GM21576 (cell line): ENCODE results near the gene CPVL.
"Not testable (repeated sequence)": the region's sequence is repeated elsewhere in the genome, so short reads cannot be mapped to it uniquely, and the experiment has no call there.

Experiments used
- ATAC-seq: cut with Tn5 transposase; IDR thresholded peaks from one replicate; pipeline ENCODE4 v1.9.1; 2021; ENCODE audit warnings: mild to moderate bottlenecking, moderate library complexity; ENCODE audit not compliant: unreplicated experiment

CPVL gene

GRCh38 chr7:29120955-29121354, 25.4 kb downstream of the CPVL start:
- ATAC-seq = no peak

GRCh38 chr7:29119538-29119937, 26.8 kb downstream of the CPVL start:
- ATAC-seq = no peak

- no peak for ATAC-seq
These were observed 29.8 kb downstream of the CPVL start for GRCh38 chr7:29116361-29117200.

GRCh38 chr7:29115753-29116152, 30.6 kb downstream of the CPVL start:
- no peak for ATAC-seq

GRCh38 chr7:29115130-29115687, 31.1 kb downstream of the CPVL start:
- no peak for ATAC-seq

GRCh38 chr7:29114266-29114665, 32.1 kb downstream of the CPVL start:
- ATAC-seq = not testable (repeated sequence)

- no peak for ATAC-seq
These were observed 32.8 kb downstream of the CPVL start for GRCh38 chr7:29113384-29114102.

- no peak for ATAC-seq
These were observed 33.6 kb downstream of the CPVL start for GRCh38 chr7:29112721-29113120.

- ATAC-seq = no peak
These were observed 36.4 kb downstream of the CPVL start for GRCh38 chr7:29109899-29110298.

GRCh38 chr7:29109358-29109757, 37.0 kb downstream of the CPVL start:
- no peak for ATAC-seq

GRCh38 chr7:29107056-29107455, 39.3 kb downstream of the CPVL start:
- ATAC-seq = no peak

- ATAC-seq = no peak
These were observed 39.7 kb downstream of the CPVL start for GRCh38 chr7:29106669-29106988.

GRCh38 chr7:29105752-29106668, 40.3 kb downstream of the CPVL start:
- no peak for ATAC-seq

GRCh38 chr7:29105191-29105590, 41.1 kb downstream of the CPVL start:
- ATAC-seq = no peak

GRCh38 chr7:29102558-29103151, 43.7 kb downstream of the CPVL start:
- no peak for ATAC-seq

- no peak for ATAC-seq
These were observed 45.4 kb downstream of the CPVL start for GRCh38 chr7:29100924-29101323.

- no peak for ATAC-seq
These were observed 46.2 kb downstream of the CPVL start for GRCh38 chr7:29099896-29100847.

GRCh38 chr7:29096446-29096730, 49.9 kb downstream of the CPVL start:
- no peak for ATAC-seq

- ATAC-seq = no peak
These were observed 50.5 kb downstream of the CPVL start for GRCh38 chr7:29095631-29096445.
